ENCODE measurements around the gene ANKS4B. TPM values are rescaled to one million over a fixed set of nuclear protein-coding genes. Genes with fewer than 3 reads are reported as not detected.

Gene ANKS4B
- total RNA-seq, 1 donor from 2014 or later, result not detected

DNA sequence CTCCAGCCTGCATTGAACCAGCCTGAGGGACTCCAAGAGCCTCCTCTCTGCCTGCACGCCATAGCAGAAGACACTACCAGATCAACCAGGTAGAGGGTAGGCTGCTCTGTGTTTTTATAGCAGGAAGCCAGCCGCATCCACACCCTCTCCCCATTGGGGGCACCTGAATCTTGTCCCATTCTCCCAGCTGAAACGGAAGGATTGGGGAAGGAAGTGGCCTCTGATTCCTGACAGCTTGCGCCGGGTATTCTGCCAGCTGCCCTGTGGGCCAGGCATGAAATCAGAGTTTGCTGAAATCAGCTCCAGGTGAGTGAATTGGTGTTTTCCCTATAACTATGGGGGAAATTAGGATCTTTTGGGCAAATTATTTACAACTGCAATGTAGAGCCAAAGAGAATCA, 22.0 kb upstream of the ANKS4B start, which contains the start of gene ZP2:
Gene ZP2, minus strand, starts transcription at position 89 of the 400 bp plus-strand sequence. Its CDS starts 27 bp downstream, at position 62.
- Histone ChIP-seq H3K27me3 (ENCODE audit: insufficient read depth, low read length) (peaks cover 8% of the 10 kb centered on the region), H3K4me2 (ENCODE audit: low read length) (no peak within 1 kb of the TSS), H3K9ac (ENCODE audit: low read length) (no peak within 1 kb of the TSS), H2AFZ (ENCODE audit: low read depth, low read length) (no peak within 1 kb of the TSS), H3K79me2 (ENCODE audit: insufficient read depth, low read length) (no peaks in the 10 kb centered on the region), H3K9me3 (ENCODE audit: insufficient read depth, low read depth, low read length) (no peaks in the 10 kb centered on the region), H3K4me1 (ENCODE audit: insufficient read depth, low read length) (no peaks in the 10 kb centered on the region), H3K4me3 (ENCODE audit: insufficient read depth, low read depth, low read length) (no peak within 1 kb of the TSS), H3K27ac (ENCODE audit: low read depth, low read length) (no peak within 1 kb of the TSS), H4K20me1 (ENCODE audit: insufficient read depth, low read length) (no peaks in the 10 kb centered on the region), H3K36me3 (ENCODE audit: insufficient read depth, low read length) (no peaks in the 10 kb centered on the region)
- FAIRE-seq (no peak), DNase-seq (ENCODE audit: low read depth) (no peak)
- H3K4me3 Mint-ChIP-seq (ENCODE audit: unreplicated experiment), result no peak within 1 kb of the TSS
- no peaks in the 10 kb centered on the region for H3K4me1 Mint-ChIP-seq (ENCODE audit: low read depth, unreplicated experiment)
- peaks cover 21% of the 10 kb centered on the region for H3K27me3 Mint-ChIP-seq (ENCODE audit: low read depth, unreplicated experiment)
- no peak within 1 kb of the TSS for H3K27ac Mint-ChIP-seq (ENCODE audit: unreplicated experiment)
- no peaks in the 10 kb centered on the region for H3K9me3 Mint-ChIP-seq (ENCODE audit: unreplicated experiment)
- no peaks in the 10 kb centered on the region for H3K36me3 Mint-ChIP-seq (ENCODE audit: low read depth, unreplicated experiment)
- TF ChIP-seq EZH2 (IDR thresholded peaks at IDR 0.05; ENCODE audit: insufficient read depth, low read length), result no peak

DNA sequence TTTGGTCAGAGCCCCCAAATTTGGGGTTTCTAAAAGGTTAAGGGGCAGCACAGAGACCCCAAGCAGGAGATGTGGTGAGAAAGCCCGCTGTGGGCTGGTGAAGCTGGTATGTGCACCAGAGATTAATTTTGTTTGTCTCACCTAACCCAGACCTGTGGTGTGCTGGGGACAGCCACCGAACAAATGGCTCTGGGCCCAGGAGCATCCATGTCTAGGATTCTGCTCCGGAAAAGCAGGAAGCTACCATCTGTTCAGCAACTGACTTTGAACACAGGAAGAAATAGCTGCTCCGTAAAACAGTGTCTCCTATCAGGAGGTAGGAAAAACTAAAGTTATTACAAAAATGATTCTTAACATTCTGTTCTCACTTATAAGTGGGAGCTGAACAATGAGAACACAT, 19.4 kb upstream of the ANKS4B start:
- no peaks in the 10 kb centered on the region for H3K9me3 Mint-ChIP-seq (ENCODE audit: unreplicated experiment)
- no peak overlapping the region for H3K4me2 ChIP-seq (ENCODE audit: low read length)
- no peak for TF ChIP-seq EZH2 (IDR thresholded peaks at IDR 0.05; ENCODE audit: insufficient read depth, low read length)
- TF ChIP-seq, protein P1, sequence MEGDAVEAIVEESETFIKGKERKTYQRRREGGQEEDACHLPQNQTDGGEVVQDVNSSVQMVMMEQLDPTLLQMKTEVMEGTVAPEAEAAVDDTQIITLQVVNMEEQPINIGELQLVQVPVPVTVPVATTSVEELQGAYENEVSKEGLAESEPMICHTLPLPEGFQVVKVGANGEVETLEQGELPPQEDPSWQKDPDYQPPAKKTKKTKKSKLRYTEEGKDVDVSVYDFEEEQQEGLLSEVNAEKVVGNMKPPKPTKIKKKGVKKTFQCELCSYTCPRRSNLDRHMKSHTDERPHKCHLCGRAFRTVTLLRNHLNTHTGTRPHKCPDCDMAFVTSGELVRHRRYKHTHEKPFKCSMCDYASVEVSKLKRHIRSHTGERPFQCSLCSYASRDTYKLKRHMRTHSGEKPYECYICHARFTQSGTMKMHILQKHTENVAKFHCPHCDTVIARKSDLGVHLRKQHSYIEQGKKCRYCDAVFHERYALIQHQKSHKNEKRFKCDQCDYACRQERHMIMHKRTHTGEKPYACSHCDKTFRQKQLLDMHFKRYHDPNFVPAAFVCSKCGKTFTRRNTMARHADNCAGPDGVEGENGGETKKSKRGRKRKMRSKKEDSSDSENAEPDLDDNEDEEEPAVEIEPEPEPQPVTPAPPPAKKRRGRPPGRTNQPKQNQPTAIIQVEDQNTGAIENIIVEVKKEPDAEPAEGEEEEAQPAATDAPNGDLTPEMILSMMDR (IDR thresholded peaks at IDR 0.05; ENCODE audit: insufficient read depth, low read depth, low read length), result no peak
- H3K9ac ChIP-seq (ENCODE audit: low read length), result no peak overlapping the region
- H3K27me3 ChIP-seq (ENCODE audit: insufficient read depth, low read length), result peaks cover 7% of the 10 kb centered on the region
- H3K4me3 ChIP-seq (ENCODE audit: insufficient read depth, low read depth, low read length), result no peak overlapping the region
- no peaks in the 10 kb centered on the region for H3K9me3 ChIP-seq (ENCODE audit: insufficient read depth, low read depth, low read length)
- no peak for FAIRE-seq
- H3K4me1 Mint-ChIP-seq (ENCODE audit: low read depth, unreplicated experiment), result no peaks in the 10 kb centered on the region
- no peak overlapping the region for H3K27ac Mint-ChIP-seq (ENCODE audit: unreplicated experiment)
- no peaks in the 10 kb centered on the region for H3K36me3 Mint-ChIP-seq (ENCODE audit: low read depth, unreplicated experiment)
- H3K36me3 ChIP-seq (ENCODE audit: insufficient read depth, low read length), result no peaks in the 10 kb centered on the region
- H2AFZ ChIP-seq (ENCODE audit: low read depth, low read length), result no peak overlapping the region
- H3K27ac ChIP-seq (ENCODE audit: low read depth, low read length), result no peak overlapping the region
- H3K4me1 ChIP-seq (ENCODE audit: insufficient read depth, low read length), result no peaks in the 10 kb centered on the region
- H4K20me1 ChIP-seq (ENCODE audit: insufficient read depth, low read length), result no peaks in the 10 kb centered on the region
- H3K79me2 ChIP-seq (ENCODE audit: insufficient read depth, low read length), result no peaks in the 10 kb centered on the region
- no peak for DNase-seq (ENCODE audit: low read depth)
- H3K4me3 Mint-ChIP-seq (ENCODE audit: unreplicated experiment), result no peak overlapping the region
- H3K27me3 Mint-ChIP-seq (ENCODE audit: low read depth, unreplicated experiment), result peaks cover 17% of the 10 kb centered on the region

DNA sequence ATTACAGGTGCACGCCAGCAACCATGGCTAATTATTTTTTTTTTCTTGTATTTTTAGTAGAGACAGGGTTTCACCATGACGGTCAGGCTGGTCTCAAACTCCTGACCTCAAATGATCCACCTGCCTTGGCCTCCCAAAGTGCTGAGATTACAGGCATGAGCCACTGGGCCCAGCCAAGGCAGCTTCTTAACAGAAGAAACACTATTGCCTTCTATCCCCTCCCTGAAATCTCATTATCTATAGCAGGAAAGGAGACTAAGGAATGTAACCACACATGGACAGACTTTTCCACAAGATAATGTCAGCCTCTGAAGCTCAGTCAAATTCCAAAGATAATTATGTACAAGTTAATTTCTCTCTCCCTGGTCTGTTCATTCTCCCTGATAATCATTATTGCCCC, 16.4 kb upstream of the ANKS4B start:
- no peak for DNase-seq (ENCODE audit: low read depth)
- no peak for FAIRE-seq
- Histone ChIP-seq H3K4me2 (ENCODE audit: low read length) (no peak overlapping the region), H3K27me3 (ENCODE audit: insufficient read depth, low read length) (peaks cover 2% of the 10 kb centered on the region), H2AFZ (ENCODE audit: low read depth, low read length) (no peak overlapping the region), H4K20me1 (ENCODE audit: insufficient read depth, low read length) (no peaks in the 10 kb centered on the region), H3K9me3 (ENCODE audit: insufficient read depth, low read depth, low read length) (no peaks in the 10 kb centered on the region), H3K79me2 (ENCODE audit: insufficient read depth, low read length) (no peaks in the 10 kb centered on the region), H3K27ac (ENCODE audit: low read depth, low read length) (no peak overlapping the region), H3K4me1 (ENCODE audit: insufficient read depth, low read length) (no peaks in the 10 kb centered on the region), H3K36me3 (ENCODE audit: insufficient read depth, low read length) (no peaks in the 10 kb centered on the region), H3K9ac (ENCODE audit: low read length) (no peak overlapping the region), H3K4me3 (ENCODE audit: insufficient read depth, low read depth, low read length) (no peak overlapping the region)
- Mint-ChIP-seq H3K4me3 (ENCODE audit: unreplicated experiment) (no peak overlapping the region), H3K36me3 (ENCODE audit: low read depth, unreplicated experiment) (no peaks in the 10 kb centered on the region), H3K4me1 (ENCODE audit: low read depth, unreplicated experiment) (no peaks in the 10 kb centered on the region), H3K27ac (ENCODE audit: unreplicated experiment) (no peak overlapping the region), H3K27me3 (ENCODE audit: low read depth, unreplicated experiment) (peaks cover 12% of the 10 kb centered on the region), H3K9me3 (ENCODE audit: unreplicated experiment) (no peaks in the 10 kb centered on the region)
- TF ChIP-seq, protein P1 (IDR thresholded peaks at IDR 0.05; ENCODE audit: insufficient read depth, low read depth, low read length), result no peak
- TF ChIP-seq EZH2 (IDR thresholded peaks at IDR 0.05; ENCODE audit: insufficient read depth, low read length), result no peak
